ENCODE results near the gene RARS1.
"Not testable (repeated sequence)": the region's sequence is repeated elsewhere in the genome, so short reads cannot be mapped to it uniquely, and the experiment has no call there.

Gene RARS1

DNA sequence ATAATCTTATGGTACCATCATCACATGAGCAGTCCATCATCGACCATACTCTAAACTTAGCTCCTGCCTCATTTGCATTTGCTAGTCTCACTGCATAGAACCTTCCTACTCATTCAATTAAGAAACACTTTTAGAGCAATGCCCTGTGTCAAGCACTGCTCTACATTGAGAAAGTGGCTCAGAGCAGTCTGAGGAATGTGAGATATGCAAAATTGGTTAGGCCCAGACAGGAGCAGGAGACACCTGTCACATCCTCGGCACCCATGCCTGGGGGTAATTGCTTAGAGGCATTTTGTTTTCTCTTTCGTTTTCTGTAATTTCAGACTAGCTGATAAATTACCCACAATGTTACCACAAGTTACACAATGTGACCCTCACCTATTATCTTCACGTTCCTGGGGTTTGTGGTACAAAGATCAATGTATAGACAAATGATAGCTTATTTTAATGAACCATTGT lies 4.9 kb upstream of the RARS1 start:
- DNase-seq (ENCODE audit: low spot score): no peak

DNA sequence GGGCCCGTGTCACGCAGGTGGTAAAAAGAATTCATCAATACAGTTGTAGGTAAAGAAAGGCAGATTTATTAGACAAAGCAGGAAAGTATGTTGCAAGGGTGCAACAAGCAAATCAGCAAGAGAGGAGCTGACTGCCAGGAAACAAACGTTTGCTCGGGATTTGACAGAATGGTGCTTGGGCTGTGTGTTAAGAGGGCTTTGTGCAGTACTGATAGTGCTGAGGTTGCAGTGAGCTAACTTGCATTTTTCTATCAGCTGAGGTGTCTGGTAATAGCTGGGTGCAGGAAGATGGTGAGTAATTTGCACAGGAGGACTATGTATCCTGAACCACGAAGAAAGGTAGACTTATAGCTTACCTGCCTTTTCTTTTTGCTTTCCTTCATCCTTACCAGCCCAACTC lies 3.9 kb upstream of the RARS1 start:
- DNase-seq (ENCODE audit: low spot score): no peak

GRCh38 chr5:168489059-168489458 lies 2.8 kb downstream of the RARS1 start:
- no peak for DNase-seq (ENCODE audit: low spot score)

GRCh38 chr5:168494057-168494555 lies 7.8 kb downstream of the RARS1 start:
- no peak for DNase-seq (ENCODE audit: low spot score)

DNA sequence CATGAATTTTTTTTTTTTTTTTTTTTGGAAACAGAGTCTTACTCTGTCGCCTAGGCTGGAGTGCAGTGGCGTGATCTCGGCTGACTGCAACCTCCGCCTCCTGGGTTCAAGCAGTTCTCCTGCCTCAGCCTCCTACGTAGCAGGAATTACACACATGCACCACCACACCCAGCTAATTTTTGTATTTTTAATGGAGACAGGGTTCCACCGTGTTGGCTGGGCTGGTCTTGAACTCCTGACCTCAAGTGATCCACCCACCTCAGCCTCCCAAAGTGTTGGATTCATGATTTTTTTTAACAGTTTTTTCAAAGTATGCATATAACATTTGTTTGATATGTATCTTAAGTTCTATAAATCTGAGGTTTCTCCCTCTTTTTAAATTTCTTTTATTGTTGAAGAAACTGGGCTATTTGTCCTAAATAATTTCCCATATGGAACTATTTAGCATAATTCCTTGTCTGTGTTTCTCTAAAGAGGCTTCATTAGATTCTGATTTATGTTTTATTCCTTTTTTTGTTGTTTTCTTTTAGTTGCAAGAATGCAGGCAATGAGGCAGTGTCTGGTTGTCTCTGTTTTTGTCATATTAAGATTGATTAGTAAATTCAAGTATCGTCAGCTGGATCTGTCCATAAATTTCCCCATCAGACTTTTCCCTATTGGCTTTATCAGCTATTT lies 16.4 kb downstream of the RARS1 start:
- no peak for DNase-seq (ENCODE audit: low spot score)

DNA sequence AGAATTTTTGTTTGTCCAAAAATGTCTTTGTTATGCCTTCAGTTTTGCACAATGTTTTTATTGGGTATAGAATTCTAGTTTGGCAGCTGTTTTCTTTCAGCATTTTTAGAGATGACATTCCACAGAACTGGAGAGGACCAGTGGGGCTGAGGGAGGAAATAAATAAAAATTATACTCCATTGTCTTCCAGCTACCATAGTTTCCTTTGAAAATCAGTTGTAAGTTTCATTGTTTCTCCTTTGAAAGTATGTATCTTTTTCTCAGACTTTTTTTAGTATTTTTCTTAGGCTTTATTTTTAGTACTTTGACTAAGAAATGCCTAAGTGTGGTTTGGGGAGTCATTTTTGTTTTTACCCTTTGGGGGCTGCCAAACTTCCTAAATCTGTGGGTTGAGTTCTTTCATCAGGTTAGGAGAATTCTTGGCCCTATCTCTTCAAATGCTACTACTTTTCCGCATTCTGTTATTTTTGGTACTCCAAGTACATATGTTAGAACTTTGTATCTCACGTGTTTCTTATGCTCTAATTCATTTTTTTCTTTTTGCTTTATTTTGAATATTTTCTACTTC lies 27.7 kb downstream of the RARS1 start:
- DNase-seq (ENCODE audit: low spot score): no peak

DNA sequence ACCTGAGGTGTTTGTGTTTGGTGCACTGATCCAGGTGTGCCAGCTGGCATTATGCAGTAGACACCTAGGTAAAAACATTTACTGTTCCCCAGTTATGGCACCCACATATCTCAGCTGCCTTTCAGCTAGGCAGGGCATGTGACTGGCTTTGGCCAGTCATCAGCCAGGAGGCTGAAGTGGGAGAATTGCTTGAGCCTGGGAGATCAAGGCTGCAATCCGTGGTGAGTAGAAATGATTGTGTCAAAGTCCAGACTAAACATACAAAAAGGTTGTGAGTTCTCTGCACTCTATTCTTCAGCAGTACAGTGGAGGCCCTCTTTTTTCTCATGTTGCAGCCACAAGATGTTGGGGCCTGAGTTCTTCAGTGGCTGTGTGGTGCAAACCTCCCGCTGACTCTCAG lies 39.6 kb downstream of the RARS1 start:
- no peak for DNase-seq (ENCODE audit: low spot score)

GRCh38 chr5:168527756-168528295 lies 41.6 kb downstream of the RARS1 start:
- DNase-seq (ENCODE audit: low spot score): no peak

DNA sequence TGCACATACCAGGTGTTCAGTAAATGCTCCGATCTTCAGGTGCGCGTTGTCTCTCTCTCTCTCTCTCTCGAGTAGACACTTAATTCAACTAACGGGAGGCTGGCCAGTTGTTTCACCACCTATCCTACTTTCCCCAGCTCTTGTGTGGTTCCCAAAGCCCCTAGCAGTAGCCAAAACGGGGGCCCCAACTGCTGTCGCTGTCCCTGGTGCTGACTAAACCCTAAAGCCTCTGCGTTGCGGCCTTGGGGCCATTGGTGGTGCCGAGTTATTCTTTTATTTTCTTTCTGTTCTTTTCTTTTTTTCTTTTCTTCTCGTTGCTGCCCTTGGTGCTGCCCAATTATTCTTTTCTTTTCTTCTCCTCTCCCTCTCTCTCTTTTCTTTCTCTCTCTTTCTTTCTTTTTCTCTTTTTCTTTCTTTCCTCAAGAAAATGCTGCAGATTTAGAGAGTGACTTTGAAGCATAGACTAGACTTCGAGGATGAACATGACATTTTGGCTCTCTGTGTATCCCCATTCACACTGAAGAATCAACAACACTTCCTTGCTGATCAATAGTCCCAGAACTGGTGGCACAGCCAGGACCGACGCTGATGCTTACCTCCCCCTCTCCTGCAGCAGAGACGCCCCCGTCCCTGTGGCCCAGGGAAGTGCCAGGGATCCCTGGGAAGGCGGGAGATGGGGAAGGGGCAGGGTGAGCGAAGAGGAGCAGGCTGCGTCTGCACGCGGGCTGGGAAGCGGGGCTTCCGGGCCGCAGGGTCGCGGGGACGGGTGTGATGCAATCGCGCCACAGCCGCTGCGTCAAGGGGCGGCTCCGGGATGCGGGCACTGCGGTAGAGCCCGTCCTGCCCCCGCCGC lies 42.5 kb downstream of the RARS1 start, which contains the start of gene FBLL1:
TSS of gene FBLL1 (plus strand) at position 785 of the 853 bp plus-strand sequence. CDS start 200 bp downstream, outside the sequence.
- DNase-seq (ENCODE audit: low spot score): no peak

GRCh38 chr5:168529374-168530234 lies 43.3 kb downstream of the RARS1 start:
- DNase-seq (ENCODE audit: low spot score): no peak

DNA sequence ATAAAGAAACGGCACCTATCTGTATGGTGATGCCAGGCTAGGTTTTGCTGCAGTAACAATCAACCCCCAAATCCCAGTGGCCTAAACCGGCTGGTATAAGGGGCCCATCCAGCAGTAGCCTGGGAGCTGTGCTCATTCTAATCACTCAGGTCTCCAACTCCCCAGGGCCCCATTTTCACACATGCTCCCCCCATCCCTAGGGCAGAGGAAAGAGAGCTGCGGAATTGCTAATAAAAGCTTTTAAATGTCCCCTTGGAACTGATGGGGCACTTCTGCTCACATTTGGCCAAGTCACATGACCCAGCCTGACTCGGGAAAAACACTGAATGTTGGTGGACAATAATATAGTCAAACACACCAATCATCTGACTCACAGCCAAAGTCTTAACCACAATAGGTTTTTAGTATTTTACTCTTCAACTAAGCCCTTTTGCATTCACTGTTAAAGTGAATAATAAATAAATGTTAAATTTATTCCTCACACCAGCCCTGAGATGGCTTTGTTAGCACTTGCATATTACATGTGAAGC lies 44.4 kb downstream of the RARS1 start:
- DNase-seq (ENCODE audit: low spot score): no peak

DNA sequence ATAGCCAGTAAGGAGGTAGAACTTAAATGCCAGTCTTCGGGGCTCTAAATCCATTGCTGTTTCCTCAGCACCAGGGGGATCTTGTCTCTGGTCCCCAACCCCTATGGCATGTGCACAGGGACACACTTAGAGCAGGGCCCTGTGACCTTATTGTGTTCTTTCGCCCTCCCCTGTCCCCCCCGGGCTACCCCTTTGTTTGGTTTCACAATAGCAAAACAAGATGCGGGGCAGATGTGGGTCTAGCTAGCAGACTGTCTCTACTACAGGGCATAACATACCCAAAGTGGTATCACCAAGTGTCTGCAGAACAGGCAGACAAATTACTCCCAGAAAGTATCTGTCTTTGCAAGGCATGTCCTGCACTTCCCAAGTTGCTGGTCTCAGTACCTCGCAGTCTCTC lies 44.9 kb downstream of the RARS1 start:
- DNase-seq (ENCODE audit: low spot score): no peak

- DNase-seq (ENCODE audit: low spot score): no peak
Measured at GRCh38 chr5:168531987-168532864, 46.0 kb downstream of the RARS1 start.

DNA sequence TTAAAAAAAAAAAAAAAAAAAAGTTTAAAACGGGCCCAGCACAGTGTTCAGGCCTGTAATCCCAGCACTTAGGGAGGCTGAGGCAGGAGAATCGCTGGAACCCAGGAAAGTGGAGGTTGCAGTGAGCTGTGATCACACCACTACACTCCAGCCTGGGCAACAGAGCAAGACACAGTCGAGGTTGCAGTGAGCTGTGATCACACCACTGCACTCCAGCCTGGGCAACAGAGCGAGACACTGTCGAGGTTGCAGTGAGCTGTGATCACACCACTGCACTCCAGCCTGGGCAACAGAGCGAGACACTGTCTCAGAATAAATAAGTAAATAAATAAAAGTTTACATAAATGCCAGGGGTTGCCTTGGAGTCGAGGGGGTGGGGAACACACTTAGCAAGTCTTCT lies 48.1 kb downstream of the RARS1 start:
- not testable (repeated sequence) for DNase-seq (ENCODE audit: low spot score)

GRCh38 chr5:168537176-168537575 lies 50.9 kb downstream of the RARS1 start:
- DNase-seq (ENCODE audit: low spot score): no peak

DNA sequence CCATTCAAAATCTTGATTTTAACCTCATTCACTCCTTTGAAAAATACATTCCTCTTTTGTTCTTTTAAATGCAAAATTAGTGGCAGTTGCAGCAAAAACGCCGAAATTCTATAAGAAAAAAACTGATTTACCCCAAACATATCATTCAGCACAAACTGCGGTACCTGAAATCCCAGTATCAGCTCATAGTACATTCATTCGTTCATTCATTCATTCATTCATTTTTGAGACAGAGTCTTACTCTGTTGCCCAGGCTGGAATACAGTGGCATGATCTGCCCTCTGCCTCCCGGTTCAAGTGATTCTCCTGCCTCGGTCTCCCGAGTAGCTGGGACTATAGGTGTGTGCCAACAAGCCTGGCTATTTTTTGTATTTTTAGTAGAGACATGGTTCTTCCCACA lies 63.3 kb downstream of the RARS1 start:
- no peak for DNase-seq (ENCODE audit: low spot score)

- DNase-seq (ENCODE audit: low spot score): no peak
Measured at GRCh38 chr5:168550656-168551055, 64.4 kb downstream of the RARS1 start.

DNA sequence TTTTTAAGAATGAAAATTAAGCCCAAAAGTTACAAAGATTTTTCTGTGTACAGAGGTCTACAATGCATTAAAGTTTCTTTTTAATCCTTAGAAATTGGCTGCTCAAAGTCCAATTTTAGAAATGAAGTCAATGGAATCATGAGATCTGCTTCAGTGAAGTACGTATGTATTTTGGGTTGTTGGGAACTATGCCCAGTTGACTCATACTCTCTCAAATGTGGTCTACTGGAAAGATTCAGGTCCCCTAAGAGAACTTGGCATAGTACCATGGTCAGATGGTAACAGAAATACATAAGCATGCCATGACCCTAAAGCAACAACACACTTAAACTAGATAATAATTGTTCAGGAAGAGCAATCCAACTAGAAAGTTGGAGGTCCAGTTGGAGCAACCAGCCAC lies 65.9 kb downstream of the RARS1 start:
- no peak for DNase-seq (ENCODE audit: low spot score)

- no peak for DNase-seq (ENCODE audit: low spot score)
Measured at GRCh38 chr5:168553377-168554130, 67.3 kb downstream of the RARS1 start.

DNA sequence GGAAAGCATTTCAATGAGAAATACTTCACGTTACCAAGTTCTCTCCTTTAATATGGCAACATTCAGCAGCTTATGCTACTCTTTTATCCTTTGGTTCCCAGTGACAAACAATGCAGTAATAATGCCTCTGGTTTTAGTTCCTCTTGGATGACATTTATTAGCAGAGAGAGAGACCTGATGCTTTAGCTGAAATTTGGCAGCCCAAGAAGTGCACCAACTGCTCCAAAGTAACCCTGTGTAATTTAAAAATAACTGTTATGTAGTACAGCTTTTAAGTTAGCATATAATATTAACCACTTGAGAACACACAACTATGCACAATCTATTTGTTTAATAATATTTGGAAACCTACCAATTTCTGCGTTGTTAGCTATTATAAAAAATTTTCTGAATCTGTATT lies 71.1 kb downstream of the RARS1 start:
- DNase-seq (ENCODE audit: low spot score): no peak
